Measurements from ENCODE around the gene SLC37A2.
"Not testable (repeated sequence)": the region's sequence is repeated elsewhere in the genome, so short reads cannot be mapped to it uniquely, and the experiment has no call there.

Gene SLC37A2

GRCh38 chr11:125062931-125063428, at the start of gene SLC37A2:
TSS of gene SLC37A2 (plus strand) at chr11:125063305. CDS start at chr11:125063368, 63 bp downstream.
- DNase-seq (ENCODE audit: low spot score), result peak; percentile 54

GRCh38 chr11:125016413-125016812, 46.7 kb upstream of the SLC37A2 start:
- no peak for DNase-seq (ENCODE audit: low spot score)

GRCh38 chr11:125020342-125020741, 42.8 kb upstream of the SLC37A2 start:
- no peak for DNase-seq (ENCODE audit: low spot score)

GRCh38 chr11:125022551-125022950, 40.6 kb upstream of the SLC37A2 start:
- no peak for DNase-seq (ENCODE audit: low spot score)

- no peak for DNase-seq (ENCODE audit: low spot score)
These were observed 37.1 kb upstream of the SLC37A2 start for GRCh38 chr11:125025968-125026367.

GRCh38 chr11:125029431-125029830, 33.7 kb upstream of the SLC37A2 start:
- DNase-seq (ENCODE audit: low spot score), result not testable (repeated sequence)

- DNase-seq (ENCODE audit: low spot score), result no peak
These were observed 26.2 kb upstream of the SLC37A2 start for GRCh38 chr11:125036933-125037332.

- no peak for DNase-seq (ENCODE audit: low spot score)
These were observed 13.8 kb upstream of the SLC37A2 start for GRCh38 chr11:125049164-125049792.

- DNase-seq (ENCODE audit: low spot score), result no peak
These were observed 11.1 kb upstream of the SLC37A2 start for GRCh38 chr11:125052047-125052446.

GRCh38 chr11:125053167-125053566, 9.9 kb upstream of the SLC37A2 start:
- DNase-seq (ENCODE audit: low spot score), result no peak

- DNase-seq (ENCODE audit: low spot score), result no peak
These were observed 7.9 kb upstream of the SLC37A2 start for GRCh38 chr11:125055107-125055715.

- not testable (repeated sequence) for DNase-seq (ENCODE audit: low spot score)
These were observed 7.0 kb upstream of the SLC37A2 start for GRCh38 chr11:125056111-125056510.

- DNase-seq (ENCODE audit: low spot score), result no peak
These were observed 6.0 kb upstream of the SLC37A2 start for GRCh38 chr11:125056931-125057692.

- DNase-seq (ENCODE audit: low spot score), result no peak
These were observed 5.5 kb upstream of the SLC37A2 start for GRCh38 chr11:125057693-125058016.

- no peak for DNase-seq (ENCODE audit: low spot score)
These were observed 1.8 kb upstream of the SLC37A2 start for GRCh38 chr11:125061281-125061680.

GRCh38 chr11:125062218-125062930, 731 bp upstream of the SLC37A2 start:
- DNase-seq (ENCODE audit: low spot score), result no peak

- DNase-seq (ENCODE audit: low spot score), result no peak
These were observed 431 bp downstream of the SLC37A2 start for GRCh38 chr11:125063429-125064043.

GRCh38 chr11:125064070-125064469, 965 bp downstream of the SLC37A2 start:
- DNase-seq (ENCODE audit: low spot score), result no peak

GRCh38 chr11:125068368-125068767, 5.3 kb downstream of the SLC37A2 start:
- no peak for DNase-seq (ENCODE audit: low spot score)

GRCh38 chr11:125069008-125069407, 5.9 kb downstream of the SLC37A2 start:
- DNase-seq (ENCODE audit: low spot score), result no peak

- DNase-seq (ENCODE audit: low spot score), result no peak
These were observed 6.7 kb downstream of the SLC37A2 start for GRCh38 chr11:125069796-125070195.

- peak; percentile 53 for DNase-seq (ENCODE audit: low spot score)
These were observed 7.7 kb downstream of the SLC37A2 start for GRCh38 chr11:125070699-125071254.

Measured in globus pallidus (tissue), 1 donor.